GM12891 (cell line): ENCODE results near the gene ZCWPW2.

Experiments
- POLR2A ChIP-seq: IDR thresholded peaks from 2 replicates; pipeline ENCODE4 v1.6.1; 2011; ENCODE audit warnings: low read depth, low read length, control low read depth
- POLR2AphosphoS5 ChIP-seq: IDR thresholded peaks from 2 replicates; pipeline ENCODE4 v1.6.1; 2011; ENCODE audit warnings: low read depth, low read length, control low read depth
- SPI1 ChIP-seq: IDR thresholded peaks from 2 replicates; pipeline ENCODE4 v1.6.1; 2011; ENCODE audit warnings: low read depth, low read length, control low read depth
- TAF1 ChIP-seq: IDR thresholded peaks from 2 replicates; pipeline ENCODE4 v1.6.1; 2011; ENCODE audit warnings: low read depth, low read length, control low read depth

GRCh38 chr3:28564211-28564610, 215.7 kb downstream of the ZCWPW2 start:
- TF ChIP-seq POLR2AphosphoS5, result no peak
- no peak for TF ChIP-seq POLR2A
- TF ChIP-seq TAF1, result no peak
- TF ChIP-seq SPI1, result no peak
